HepG2 (cell line): ENCODE data around the gene ZNF184. TPM values are rescaled to one million over a fixed set of nuclear protein-coding genes. Genes with fewer than 3 reads are reported as not detected.

Experiments used
- DR1 ChIP-seq: sonication (generic); formaldehyde crosslinking; IDR thresholded peaks from 2 replicates; pipeline ENCODE4 v1.8.0; 2021; ENCODE audit warnings: mild to moderate bottlenecking, missing genetic modification reagents, inconsistent platforms
- ELF1 ChIP-seq: sonication (generic); formaldehyde crosslinking; IDR thresholded peaks from 2 replicates; pipeline ENCODE4 v1.4.0; 2020; ENCODE audit warnings: missing genetic modification reagents
- GZF1 ChIP-seq: sonication (generic); formaldehyde crosslinking; IDR thresholded peaks from 2 replicates; pipeline ENCODE4 v1.5.1; 2020; ENCODE audit warnings: mild to moderate bottlenecking, missing genetic modification reagents
- KDM2A ChIP-seq: sonication (generic); formaldehyde crosslinking; IDR thresholded peaks from 2 replicates; pipeline ENCODE4 v1.4.0; 2020; ENCODE audit warnings: low read depth, missing genetic modification reagents, borderline replicate concordance
- KLF16 ChIP-seq, 2 experiments: sonication (generic) in 1 of 2; formaldehyde crosslinking in 1 of 2; IDR thresholded peaks; 2 replicates each; pipeline versions ENCODE4 v1.6.1 to v1.8.0; 2016 to 2023; ENCODE audit warnings: missing genetic modification reagents in 2 of 2, missing compliant biosample characterization in 1 of 2
- MTF1 ChIP-seq: sonication (generic); formaldehyde crosslinking; IDR thresholded peaks from 2 replicates; pipeline ENCODE4 v1.5.0; 2020; ENCODE audit warnings: missing genetic modification reagents
- NFKBIZ ChIP-seq: IDR thresholded peaks from 2 replicates; pipeline ENCODE4 v1.6.1; 2018; ENCODE audit warnings: missing genetic modification reagents, missing compliant biosample characterization
- NR3C1 ChIP-seq: sonication (generic); formaldehyde crosslinking; IDR thresholded peaks from 2 replicates; pipeline ENCODE4 v1.4.0; 2020; ENCODE audit warnings: missing genetic modification reagents
- PITX1 ChIP-seq: sonication (generic); formaldehyde crosslinking; IDR thresholded peaks from 2 replicates; pipeline ENCODE4 v1.5.1; 2020; ENCODE audit warnings: mild to moderate bottlenecking, missing genetic modification reagents
- RBM22 ChIP-seq: fragments of 200-400 bp; formaldehyde crosslinking; optimal IDR thresholded peaks from 2 replicates; pipeline ENCODE3; 2017; ENCODE audit warnings: mild to moderate bottlenecking, low read length, moderate library complexity
- SRSF4 ChIP-seq: fragments of 200-400 bp; formaldehyde crosslinking; IDR thresholded peaks from one replicate; pipeline ENCODE4 v1.6.1; 2018; ENCODE audit warnings: mild to moderate bottlenecking, low read depth, low read length, moderate library complexity; ENCODE audit not compliant: poor library complexity, severe bottlenecking
- TOE1 ChIP-seq: sonication (generic); formaldehyde crosslinking; IDR thresholded peaks from 2 replicates; pipeline ENCODE4 v1.4.0; 2020; ENCODE audit warnings: mild to moderate bottlenecking, missing genetic modification reagents
- ZIK1 ChIP-seq: sonication (generic); formaldehyde crosslinking; IDR thresholded peaks from 2 replicates; pipeline ENCODE4 v1.5.0; 2020; ENCODE audit warnings: mild to moderate bottlenecking, low read depth, missing genetic modification reagents, borderline replicate concordance
- ZNF24 ChIP-seq: fragments of 450-650 bp; IDR thresholded peaks from 2 replicates; pipeline ENCODE4 v1.6.1; 2017; ENCODE audit warnings: antibody characterized with exemption, mild to moderate bottlenecking
- ZNF280B ChIP-seq: sonication (generic); formaldehyde crosslinking; IDR thresholded peaks from 2 replicates; pipeline ENCODE4 v1.5.0; 2020; ENCODE audit warnings: missing genetic modification reagents, mild to moderate bottlenecking, borderline replicate concordance
- ZNF337 ChIP-seq: sonication (generic); formaldehyde crosslinking; IDR thresholded peaks from 2 replicates; pipeline ENCODE4 v1.5.1; 2020; ENCODE audit warnings: missing genetic modification reagents, low read depth, mild to moderate bottlenecking, borderline replicate concordance
- ZNF33A ChIP-seq: sonication (generic); formaldehyde crosslinking; IDR thresholded peaks from 2 replicates; pipeline ENCODE4 v1.5.1; 2020; ENCODE audit warnings: missing genetic modification reagents, mild to moderate bottlenecking, moderate library complexity, borderline replicate concordance
- ZNF543 ChIP-seq: sonication (generic); formaldehyde crosslinking; IDR thresholded peaks from 2 replicates; pipeline ENCODE4 v1.4.0; 2020; ENCODE audit warnings: mild to moderate bottlenecking, missing genetic modification reagents
- ZNF746 ChIP-seq: sonication (generic); formaldehyde crosslinking; IDR thresholded peaks from 2 replicates; pipeline ENCODE4 v1.8.0; 2022; ENCODE audit warnings: mild to moderate bottlenecking, missing genetic modification reagents
- ZSCAN25 ChIP-seq: sonication (generic); formaldehyde crosslinking; IDR thresholded peaks from 2 replicates; pipeline ENCODE4 v1.8.0; 2022; ENCODE audit warnings: mild to moderate bottlenecking, missing genetic modification reagents
- polyA plus RNA-seq, 8 experiments: library from polyadenylated mRNA; depleted of rRNA in 3 of 8; stranded (reverse) in 7 of 8; unstranded in 1 of 8; fragments of >200 nt; fragmentation: Illumina TruSeq in 4 of 8; extraction: Trizol in 4 of 8; gene quantifications; 2 replicates each; pipeline versions ENCODE4 v1.2.1 to v1.2.3, GENCODE V29; 2011 to 2016; ENCODE audit warnings: low read depth in 4 of 8, missing spikeins in 1 of 8, mixed read lengths in 1 of 8; ENCODE audit not compliant: insufficient read depth in 1 of 8
- total RNA-seq, 5 experiments: library from RNA; depleted of rRNA; stranded (reverse); fragments of >200 nt; fragmentation: Illumina TruSeq; extraction: Trizol; gene quantifications; 2 replicates each; pipeline ENCODE4 v1.2.3, GENCODE V29; 2016; ENCODE audit warnings: low read depth in 1 of 5
- TF ChIP-seq, protein P1 (sequence below): sonication (generic); formaldehyde crosslinking; IDR thresholded peaks from 2 replicates; pipeline ENCODE4 v1.4.0; 2020; ENCODE audit warnings: missing genetic modification reagents
- TF ChIP-seq, protein P2 (sequence below): sonication (generic); formaldehyde crosslinking; IDR thresholded peaks from 2 replicates; pipeline ENCODE4 v1.4.0; 2020; ENCODE audit warnings: mild to moderate bottlenecking, missing genetic modification reagents

Gene ZNF184
- total and polyA plus RNA-seq, 2 of the 13 experiments (the other 11 are each of a cell fraction or from before 2014, with no cell fraction given), result 2.1 to 10.1 TPM

- TF ChIP-seq KDM2A (CRISPR knock-in tag) (peak; percentile 71), MTF1 (no peak), ZNF280B (no peak), ZSCAN25 (no peak), DR1 (peak; percentile 77), SRSF4 (no peak), NR3C1 (CRISPR knock-in tag) (no peak), ZNF24 (peak; percentile 96), ZNF33A (CRISPR knock-in tag) (peak; percentile 76; the same call in 1 of the 2 replicates), PITX1 (CRISPR knock-in tag) (0 out of 2 replicates have a peak, but pooled peaks have one; percentile 75), NFKBIZ (no peak), TOE1 (CRISPR knock-in tag) (no peak), ZIK1 (CRISPR knock-in tag) (peak; percentile 73; the same call in 1 of the 2 replicates), ELF1 (CRISPR knock-in tag) (0 out of 2 replicates have a peak, but pooled peaks have one; percentile 13), ZNF746 (CRISPR knock-in tag) (0 out of 2 replicates have a peak, but pooled peaks have one; percentile 19), RBM22 (peak; percentile 81), KLF16 (CRISPR knock-in tag; IDR thresholded peaks at IDR 0.05) (0 out of 4 replicates have a peak, but pooled peaks of 1 of the 2 experiments have one; percentile 6), ZNF543 (CRISPR knock-in tag) (peak; percentile 75), GZF1 (CRISPR knock-in tag) (0 out of 2 replicates have a peak, but pooled peaks have one; percentile 40), ZNF337 (CRISPR knock-in tag) (no peak)
- TF ChIP-seq, protein P1, sequence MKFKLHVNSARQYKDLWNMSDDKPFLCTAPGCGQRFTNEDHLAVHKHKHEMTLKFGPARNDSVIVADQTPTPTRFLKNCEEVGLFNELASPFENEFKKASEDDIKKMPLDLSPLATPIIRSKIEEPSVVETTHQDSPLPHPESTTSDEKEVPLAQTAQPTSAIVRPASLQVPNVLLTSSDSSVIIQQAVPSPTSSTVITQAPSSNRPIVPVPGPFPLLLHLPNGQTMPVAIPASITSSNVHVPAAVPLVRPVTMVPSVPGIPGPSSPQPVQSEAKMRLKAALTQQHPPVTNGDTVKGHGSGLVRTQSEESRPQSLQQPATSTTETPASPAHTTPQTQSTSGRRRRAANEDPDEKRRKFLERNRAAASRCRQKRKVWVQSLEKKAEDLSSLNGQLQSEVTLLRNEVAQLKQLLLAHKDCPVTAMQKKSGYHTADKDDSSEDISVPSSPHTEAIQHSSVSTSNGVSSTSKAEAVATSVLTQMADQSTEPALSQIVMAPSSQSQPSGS (CRISPR knock-in tag), result peak; percentile 46; the same call in 1 of the 2 replicates
- TF ChIP-seq, protein P2, sequence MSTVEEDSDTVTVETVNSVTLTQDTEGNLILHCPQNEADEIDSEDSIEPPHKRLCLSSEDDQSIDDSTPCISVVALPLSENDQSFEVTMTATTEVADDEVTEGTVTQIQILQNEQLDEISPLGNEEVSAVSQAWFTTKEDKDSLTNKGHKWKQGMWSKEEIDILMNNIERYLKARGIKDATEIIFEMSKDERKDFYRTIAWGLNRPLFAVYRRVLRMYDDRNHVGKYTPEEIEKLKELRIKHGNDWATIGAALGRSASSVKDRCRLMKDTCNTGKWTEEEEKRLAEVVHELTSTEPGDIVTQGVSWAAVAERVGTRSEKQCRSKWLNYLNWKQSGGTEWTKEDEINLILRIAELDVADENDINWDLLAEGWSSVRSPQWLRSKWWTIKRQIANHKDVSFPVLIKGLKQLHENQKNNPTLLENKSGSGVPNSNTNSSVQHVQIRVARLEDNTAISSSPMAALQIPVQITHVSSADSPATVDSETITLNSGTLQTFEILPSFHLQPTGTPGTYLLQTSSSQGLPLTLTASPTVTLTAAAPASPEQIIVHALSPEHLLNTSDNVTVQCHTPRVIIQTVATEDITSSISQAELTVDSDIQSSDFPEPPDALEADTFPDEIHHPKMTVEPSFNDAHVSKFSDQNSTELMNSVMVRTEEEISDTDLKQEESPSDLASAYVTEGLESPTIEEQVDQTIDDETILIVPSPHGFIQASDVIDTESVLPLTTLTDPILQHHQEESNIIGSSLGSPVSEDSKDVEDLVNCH (CRISPR knock-in tag), result no peak
Measured at GRCh38 chr6:27518881-27519795, 46.2 kb upstream of the ZNF184 start (continued).
